ENCODE results near the gene SENP6.
A peak's percentile ranks its signal among the peaks of the same experiment; 100 is the strongest.
"Not testable (repeated sequence)": the region's sequence is repeated elsewhere in the genome, so short reads cannot be mapped to it uniquely, and the experiment has no call there.

Gene SENP6

DNA sequence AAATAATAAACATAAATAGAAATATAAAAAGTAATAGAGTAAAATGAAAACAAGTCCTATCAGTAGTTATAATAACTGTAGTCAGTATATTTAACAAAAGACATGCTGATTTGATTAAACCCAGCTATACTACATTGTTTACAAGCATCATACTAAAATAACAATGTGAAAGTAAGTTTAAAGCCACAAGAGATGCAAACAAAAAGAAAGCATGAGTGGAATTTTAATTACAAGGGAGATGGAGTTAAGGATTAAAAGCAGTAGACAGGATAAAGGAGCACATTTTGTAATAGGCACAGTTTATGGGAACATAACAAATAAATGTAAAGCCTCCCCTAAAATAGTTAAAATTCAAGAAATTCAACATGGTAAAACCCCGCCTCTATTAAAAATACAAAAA is 41.5 kb downstream of the SENP6 start:
- H3K4me3 ChIP-seq (replicated peaks in 1 of 2; ENCODE audit: low read depth in 2 of 2, low read length in 2 of 2): no peak overlapping the region
- TF ChIP-seq, protein P1, sequence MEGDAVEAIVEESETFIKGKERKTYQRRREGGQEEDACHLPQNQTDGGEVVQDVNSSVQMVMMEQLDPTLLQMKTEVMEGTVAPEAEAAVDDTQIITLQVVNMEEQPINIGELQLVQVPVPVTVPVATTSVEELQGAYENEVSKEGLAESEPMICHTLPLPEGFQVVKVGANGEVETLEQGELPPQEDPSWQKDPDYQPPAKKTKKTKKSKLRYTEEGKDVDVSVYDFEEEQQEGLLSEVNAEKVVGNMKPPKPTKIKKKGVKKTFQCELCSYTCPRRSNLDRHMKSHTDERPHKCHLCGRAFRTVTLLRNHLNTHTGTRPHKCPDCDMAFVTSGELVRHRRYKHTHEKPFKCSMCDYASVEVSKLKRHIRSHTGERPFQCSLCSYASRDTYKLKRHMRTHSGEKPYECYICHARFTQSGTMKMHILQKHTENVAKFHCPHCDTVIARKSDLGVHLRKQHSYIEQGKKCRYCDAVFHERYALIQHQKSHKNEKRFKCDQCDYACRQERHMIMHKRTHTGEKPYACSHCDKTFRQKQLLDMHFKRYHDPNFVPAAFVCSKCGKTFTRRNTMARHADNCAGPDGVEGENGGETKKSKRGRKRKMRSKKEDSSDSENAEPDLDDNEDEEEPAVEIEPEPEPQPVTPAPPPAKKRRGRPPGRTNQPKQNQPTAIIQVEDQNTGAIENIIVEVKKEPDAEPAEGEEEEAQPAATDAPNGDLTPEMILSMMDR (IDR thresholded peaks at IDR 0.05; ENCODE audit: low read depth, low read length): no peak
- no peak for DNase-seq (ENCODE audit: low read depth in 2 of 2)

DNA sequence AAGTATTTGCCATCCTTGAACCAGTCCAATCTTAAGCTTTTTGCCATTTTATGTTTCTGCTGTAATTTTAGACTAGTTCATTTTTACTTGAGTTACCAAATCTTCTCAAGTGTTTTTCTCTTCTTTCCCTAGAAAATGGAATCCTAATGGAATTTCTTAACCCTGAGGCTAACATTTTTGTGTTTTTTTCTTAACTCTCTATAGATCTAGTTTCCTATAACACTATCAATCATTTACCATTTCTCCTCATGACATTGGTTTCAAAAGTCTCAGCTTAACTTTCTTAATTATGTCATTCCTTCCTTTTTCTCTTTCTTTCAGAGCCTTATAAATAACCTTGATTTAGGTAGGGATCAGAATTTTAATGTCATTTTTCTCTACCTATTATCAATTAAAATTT is 54.8 kb downstream of the SENP6 start:
- TF ChIP-seq, protein P1 (IDR thresholded peaks at IDR 0.05; ENCODE audit: low read depth, low read length): no peak
- DNase-seq (ENCODE audit: low read depth in 2 of 2): no peak

DNA sequence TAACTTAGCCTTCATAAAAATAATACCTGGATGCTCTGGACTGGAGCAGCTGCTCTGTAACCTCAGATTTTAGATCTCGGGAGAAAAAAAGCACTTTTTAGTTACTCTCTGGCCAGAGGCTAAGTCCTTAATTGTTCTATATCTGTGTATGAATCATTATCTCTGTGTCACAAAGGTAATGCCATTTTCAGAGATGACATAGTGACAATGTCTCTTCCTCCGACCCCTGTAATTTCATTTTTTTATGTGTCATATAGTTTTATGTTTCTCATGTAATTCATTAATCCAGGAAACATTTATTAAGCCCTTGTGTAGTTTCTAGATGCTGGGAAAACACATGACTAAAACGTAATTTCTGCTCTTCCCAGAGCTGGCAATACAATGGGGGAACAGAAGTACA is 55.6 kb downstream of the SENP6 start:
- TF ChIP-seq, protein P1 (IDR thresholded peaks at IDR 0.05; ENCODE audit: low read depth, low read length): no peak
- H3K4me3 ChIP-seq (replicated peaks in 1 of 2; ENCODE audit: low read depth in 2 of 2, low read length in 2 of 2): no peak overlapping the region

More for the DNA sequence above, 54.8 kb downstream of the SENP6 start:
- H3K4me3 ChIP-seq (replicated peaks in 1 of 2; ENCODE audit: low read depth in 2 of 2, low read length in 2 of 2): no peak overlapping the region

DNA sequence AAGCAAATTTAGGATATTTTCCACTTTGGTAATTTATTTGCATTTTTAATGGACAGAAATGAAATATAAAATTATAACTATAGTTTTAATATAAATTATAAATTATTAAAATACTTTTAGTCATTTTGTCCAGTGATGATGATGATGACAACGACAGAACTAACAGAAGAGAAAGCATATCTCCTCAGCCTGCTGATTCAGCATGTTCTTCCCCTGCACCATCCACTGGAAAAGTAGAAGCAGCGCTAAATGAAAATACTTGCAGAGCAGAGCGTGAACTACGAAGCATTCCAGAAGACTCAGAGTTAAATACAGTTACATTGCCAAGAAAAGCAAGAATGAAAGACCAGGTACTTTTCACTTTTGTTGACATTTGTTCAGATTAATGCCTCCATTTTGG is 64.9 kb downstream of the SENP6 start:
- H3K4me3 ChIP-seq (replicated peaks in 1 of 2; ENCODE audit: low read depth in 2 of 2, low read length in 2 of 2): no peak overlapping the region
- TF ChIP-seq, protein P1 (IDR thresholded peaks at IDR 0.05; ENCODE audit: low read depth, low read length): no peak
- no peak for DNase-seq (ENCODE audit: low read depth in 2 of 2)

More for the DNA sequence above, 55.6 kb downstream of the SENP6 start:
- DNase-seq (ENCODE audit: low read depth in 2 of 2): no peak

DNA sequence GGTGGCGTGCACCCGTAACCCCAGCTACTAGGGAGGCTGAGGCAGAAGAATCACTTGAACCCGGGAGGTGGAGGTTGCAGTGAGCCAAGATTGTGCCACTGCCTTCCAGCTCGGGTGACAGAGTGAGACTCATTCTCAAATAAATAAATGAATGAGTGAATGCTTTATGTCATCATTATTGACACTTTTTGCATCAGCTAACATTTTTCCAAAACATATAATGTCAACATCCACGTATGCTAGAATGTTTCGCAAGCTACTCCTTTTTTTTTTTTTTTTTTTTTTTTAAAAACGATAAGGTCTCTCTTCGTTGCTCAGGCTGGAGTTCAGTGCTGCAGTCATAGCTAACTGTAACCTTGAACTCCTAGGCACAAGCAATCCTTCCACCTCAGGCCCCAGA is 72.2 kb downstream of the SENP6 start:
- TF ChIP-seq, protein P1 (IDR thresholded peaks at IDR 0.05; ENCODE audit: low read depth, low read length): no peak
- DNase-seq (ENCODE audit: low read depth in 2 of 2): peak; percentile 3 to 22
- H3K4me3 ChIP-seq (replicated peaks in 1 of 2; ENCODE audit: low read depth in 2 of 2, low read length in 2 of 2): no peak overlapping the region

DNA sequence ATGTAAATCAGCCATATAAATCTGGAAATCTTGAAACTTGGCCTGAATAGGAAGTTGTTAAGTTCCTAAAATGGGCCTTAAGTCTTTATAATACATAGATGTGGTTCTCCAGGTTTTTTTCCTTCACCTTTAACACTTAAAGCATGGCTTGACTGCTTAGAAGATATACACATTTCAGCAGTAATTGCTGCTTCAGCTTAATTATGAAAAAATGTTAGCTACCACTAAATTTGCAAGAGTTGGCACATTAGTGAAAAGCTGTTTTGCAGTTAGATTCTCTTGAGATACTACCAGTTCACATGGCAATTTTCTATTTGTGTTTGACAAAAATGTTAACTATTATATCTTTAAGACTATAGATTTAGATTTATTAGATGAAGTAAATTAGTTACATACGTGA is 74.7 kb downstream of the SENP6 start:
- no peak overlapping the region for H3K4me3 ChIP-seq (replicated peaks in 1 of 2; ENCODE audit: low read depth in 2 of 2, low read length in 2 of 2)
- DNase-seq (ENCODE audit: low read depth in 2 of 2): no peak
- TF ChIP-seq, protein P1 (IDR thresholded peaks at IDR 0.05; ENCODE audit: low read depth, low read length): no peak

DNA sequence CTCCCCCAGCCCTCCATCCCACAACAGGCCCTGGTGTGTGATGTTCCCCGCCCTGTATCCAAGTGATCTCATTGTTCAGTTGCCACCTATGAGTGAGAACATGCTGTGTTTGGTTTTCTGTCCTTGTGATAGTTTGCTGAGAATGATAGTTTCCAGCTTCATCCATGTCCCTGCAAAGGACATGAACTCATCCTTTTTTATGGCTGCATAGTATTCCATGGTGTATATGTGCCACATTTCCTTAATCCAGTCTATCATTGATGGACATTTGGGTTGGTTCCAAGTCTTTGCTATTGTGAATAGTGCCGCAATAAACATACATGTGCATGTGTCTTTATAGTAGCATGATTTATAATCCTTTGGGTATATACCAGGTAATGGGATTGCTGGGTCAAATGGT is 80.9 kb downstream of the SENP6 start:
- not testable (repeated sequence) for DNase-seq (ENCODE audit: low read depth in 2 of 2)

DNA sequence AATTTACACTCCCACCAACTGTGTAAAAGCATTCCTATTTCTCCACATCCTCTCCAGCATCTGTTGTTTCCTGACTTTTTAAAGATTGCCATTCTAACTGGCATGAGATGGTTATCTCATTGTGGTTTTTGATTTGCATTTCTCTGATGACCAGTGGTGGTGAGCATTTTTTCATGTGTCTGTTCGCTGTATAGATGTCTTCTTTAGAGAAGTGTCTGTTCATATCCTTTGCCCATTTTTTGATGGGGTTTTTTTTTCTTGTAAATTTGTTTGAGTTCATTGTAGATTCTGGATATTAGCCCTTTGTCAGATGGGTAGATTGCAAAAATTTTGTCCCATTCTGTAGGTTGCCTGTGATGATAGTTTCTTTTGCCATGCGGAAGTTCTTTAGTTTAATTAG is 81.3 kb downstream of the SENP6 start:
- DNase-seq (ENCODE audit: low read depth in 2 of 2); H3K4me3 ChIP-seq (replicated peaks in 1 of 2; ENCODE audit: low read depth in 2 of 2, low read length in 2 of 2): not testable (repeated sequence)

More for the DNA sequence above, 80.9 kb downstream of the SENP6 start:
- not testable (repeated sequence) for H3K4me3 ChIP-seq (replicated peaks in 1 of 2; ENCODE audit: low read depth in 2 of 2, low read length in 2 of 2)

DNA sequence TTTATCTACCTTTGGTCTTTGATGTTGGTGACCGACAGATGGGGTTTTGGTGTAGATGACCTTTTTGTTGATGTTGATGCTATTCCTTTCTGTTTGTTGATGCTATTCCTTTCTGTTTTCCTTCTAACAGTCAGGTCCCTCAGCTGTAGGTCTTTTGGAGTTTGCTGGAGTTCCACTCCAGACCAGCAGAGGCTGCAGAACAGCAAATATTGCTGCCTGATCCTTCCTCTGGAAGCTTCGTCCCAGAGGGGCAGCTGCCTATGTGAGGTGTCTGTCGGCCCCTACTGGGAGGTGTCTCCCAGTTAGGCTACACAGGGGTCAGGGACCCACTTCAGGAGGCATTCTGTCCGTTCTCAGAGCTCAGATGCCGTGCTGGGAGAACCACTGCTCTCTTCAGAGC is 85.9 kb downstream of the SENP6 start:
- H3K4me3 ChIP-seq (replicated peaks in 1 of 2; ENCODE audit: low read depth in 2 of 2, low read length in 2 of 2): not testable (repeated sequence)

DNA sequence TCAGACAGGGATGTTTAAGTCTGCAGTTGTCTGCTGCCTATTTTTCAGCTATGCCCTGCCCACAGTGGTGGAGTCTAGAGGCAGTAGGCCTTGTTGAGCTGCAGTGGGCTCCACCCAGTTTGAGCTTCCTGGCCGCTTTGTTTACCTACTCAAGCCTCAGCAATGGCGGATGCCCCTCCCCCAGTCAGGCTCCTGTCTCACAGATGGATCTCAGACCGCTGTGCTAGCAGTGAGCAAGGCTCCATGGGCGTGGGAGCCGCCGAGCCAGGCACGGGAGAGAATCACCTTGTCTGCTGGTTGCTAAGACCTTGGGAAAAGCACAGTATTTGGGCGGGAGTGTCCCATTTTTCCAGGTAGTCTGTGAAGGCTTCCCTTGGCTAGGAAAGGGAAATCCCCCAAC is 86.3 kb downstream of the SENP6 start:
- not testable (repeated sequence) for DNase-seq (ENCODE audit: low read depth in 2 of 2); H3K4me3 ChIP-seq (replicated peaks in 1 of 2; ENCODE audit: low read depth in 2 of 2, low read length in 2 of 2)

More for the DNA sequence above, 85.9 kb downstream of the SENP6 start:
- not testable (repeated sequence) for DNase-seq (ENCODE audit: low read depth in 2 of 2)
